Muscle of leg (tissue), 16 donors: ENCODE data around the gene FUBP1. TPM values are rescaled to one million over a fixed set of nuclear protein-coding genes. Genes with fewer than 3 reads are reported as not detected.
"Not testable (repeated sequence)": the region's sequence is repeated elsewhere in the genome, so short reads cannot be mapped to it uniquely, and the experiment has no call there.

Experiments
- DNase-seq: peaks from one replicate; pipeline ENCODE4 v3.0.0; 2013
- H3K27ac ChIP-seq: one replicate; pipeline ENCODE4 v1.5.1; 2013; ENCODE audit warnings: mild to moderate bottlenecking, low read length, control low read depth
- H3K27me3 ChIP-seq: one replicate; pipeline ENCODE4 v1.6.1; 2013; ENCODE audit warnings: low read length; ENCODE audit not compliant: control insufficient read depth, insufficient read depth
- H3K36me3 ChIP-seq: one replicate; pipeline ENCODE4 v1.6.1; 2013; ENCODE audit warnings: low read length; ENCODE audit not compliant: control insufficient read depth, insufficient read depth
- H3K4me1 ChIP-seq: one replicate; pipeline ENCODE4 v1.6.1; 2013; ENCODE audit warnings: low read length; ENCODE audit not compliant: control insufficient read depth, insufficient read depth
- H3K4me3 ChIP-seq: one replicate; pipeline ENCODE4 v1.5.1; 2013; ENCODE audit warnings: low read length, control low read depth
- H3K9me3 ChIP-seq: replicated peaks from 2 replicates; pipeline ENCODE4 v1.6.1; 2013; ENCODE audit warnings: low read depth, low read length; ENCODE audit not compliant: control insufficient read depth
- WGBS: methylation state at CpG from one replicate; pipeline ENCODE4 v1.1.5; 2013; ENCODE audit warnings: missing lambda C conversion rate; ENCODE audit not compliant: insufficient coverage; 5-methylcytosine and 5-hydroxymethylcytosine counted together
- long read RNA-seq, 11 donors: transcript quantifications; one replicate each; lab custom pipeline, GENCODE V29; 2026
- polyA plus RNA-seq, 8 donors: library from polyadenylated mRNA; unstranded; fragments of 120-200 nt; gene quantifications; one replicate each; pipeline versions ENCODE4 v1.2.1 to v1.2.3, GENCODE V29; 2013; ENCODE audit warnings: inconsistent platforms in 1 of 8, low replicate concordance in 1 of 8; ENCODE audit not compliant: insufficient read length in 8 of 8, insufficient read depth in 1 of 8
- total RNA-seq: library from RNA; stranded (reverse); fragments of 120-200 nt; gene quantifications from one replicate; pipeline ENCODE4 v1.2.4, GENCODE V29; 2013

The FUBP1 gene, protein sequence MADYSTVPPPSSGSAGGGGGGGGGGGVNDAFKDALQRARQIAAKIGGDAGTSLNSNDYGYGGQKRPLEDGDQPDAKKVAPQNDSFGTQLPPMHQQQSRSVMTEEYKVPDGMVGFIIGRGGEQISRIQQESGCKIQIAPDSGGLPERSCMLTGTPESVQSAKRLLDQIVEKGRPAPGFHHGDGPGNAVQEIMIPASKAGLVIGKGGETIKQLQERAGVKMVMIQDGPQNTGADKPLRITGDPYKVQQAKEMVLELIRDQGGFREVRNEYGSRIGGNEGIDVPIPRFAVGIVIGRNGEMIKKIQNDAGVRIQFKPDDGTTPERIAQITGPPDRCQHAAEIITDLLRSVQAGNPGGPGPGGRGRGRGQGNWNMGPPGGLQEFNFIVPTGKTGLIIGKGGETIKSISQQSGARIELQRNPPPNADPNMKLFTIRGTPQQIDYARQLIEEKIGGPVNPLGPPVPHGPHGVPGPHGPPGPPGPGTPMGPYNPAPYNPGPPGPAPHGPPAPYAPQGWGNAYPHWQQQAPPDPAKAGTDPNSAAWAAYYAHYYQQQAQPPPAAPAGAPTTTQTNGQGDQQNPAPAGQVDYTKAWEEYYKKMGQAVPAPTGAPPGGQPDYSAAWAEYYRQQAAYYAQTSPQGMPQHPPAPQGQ
- total RNA-seq (129 TPM), polyA plus RNA-seq (100 to 1,000 TPM; 138 to 191 (median 157) TPM)
- long read RNA-seq, donor 1, partial matches to known transcripts, result 0 of 10 reads
- long read RNA-seq, donor 1, other reads (novel, unspliced or antisense), result 6 of 10 reads
- long read RNA-seq, donor 2, result 0 reads
- long read RNA-seq, donor 3, partial matches to known transcripts, result 0 of 11 reads
- long read RNA-seq, donor 3, other reads (novel, unspliced or antisense), result 6 of 11 reads
- long read RNA-seq, donor 4, partial matches to known transcripts, result 0 of 4 reads
- long read RNA-seq, donor 4, other reads (novel, unspliced or antisense), result 0 of 4 reads
- long read RNA-seq, donor 5, transcript FUBP1-211 (3 exons, 2,156 nt), result major isoform, 7 of 52 reads
- long read RNA-seq, donor 5, partial matches to known transcripts, result 29 of 52 reads
- long read RNA-seq, donor 5, other reads (novel, unspliced or antisense), result 11 of 52 reads
- long read RNA-seq, donor 6, transcript FUBP1-203 (20 exons, 2,378 nt), result major isoform, 5 of 233 reads
- long read RNA-seq, donor 6, partial matches to known transcripts, result 191 of 233 reads
- long read RNA-seq, donor 6, other reads (novel, unspliced or antisense), result 29 of 233 reads
- long read RNA-seq, donor 7, partial matches to known transcripts, result 71 of 114 reads
- long read RNA-seq, donor 7, other reads (novel, unspliced or antisense), result 40 of 114 reads
- long read RNA-seq, donor 8, partial matches to known transcripts, result 78 of 115 reads
- long read RNA-seq, donor 8, other reads (novel, unspliced or antisense), result 34 of 115 reads
- long read RNA-seq, donor 9, partial matches to known transcripts, result 0 of 3 reads
- long read RNA-seq, donor 9, other reads (novel, unspliced or antisense), result 0 of 3 reads
- long read RNA-seq, donor 10, partial matches to known transcripts, result 42 of 51 reads
- long read RNA-seq, donor 10, other reads (novel, unspliced or antisense), result 0 of 51 reads
- long read RNA-seq, donor 11, partial matches to known transcripts, result 0 of 6 reads
- long read RNA-seq, donor 11, other reads (novel, unspliced or antisense), result 0 of 6 reads

DNA sequence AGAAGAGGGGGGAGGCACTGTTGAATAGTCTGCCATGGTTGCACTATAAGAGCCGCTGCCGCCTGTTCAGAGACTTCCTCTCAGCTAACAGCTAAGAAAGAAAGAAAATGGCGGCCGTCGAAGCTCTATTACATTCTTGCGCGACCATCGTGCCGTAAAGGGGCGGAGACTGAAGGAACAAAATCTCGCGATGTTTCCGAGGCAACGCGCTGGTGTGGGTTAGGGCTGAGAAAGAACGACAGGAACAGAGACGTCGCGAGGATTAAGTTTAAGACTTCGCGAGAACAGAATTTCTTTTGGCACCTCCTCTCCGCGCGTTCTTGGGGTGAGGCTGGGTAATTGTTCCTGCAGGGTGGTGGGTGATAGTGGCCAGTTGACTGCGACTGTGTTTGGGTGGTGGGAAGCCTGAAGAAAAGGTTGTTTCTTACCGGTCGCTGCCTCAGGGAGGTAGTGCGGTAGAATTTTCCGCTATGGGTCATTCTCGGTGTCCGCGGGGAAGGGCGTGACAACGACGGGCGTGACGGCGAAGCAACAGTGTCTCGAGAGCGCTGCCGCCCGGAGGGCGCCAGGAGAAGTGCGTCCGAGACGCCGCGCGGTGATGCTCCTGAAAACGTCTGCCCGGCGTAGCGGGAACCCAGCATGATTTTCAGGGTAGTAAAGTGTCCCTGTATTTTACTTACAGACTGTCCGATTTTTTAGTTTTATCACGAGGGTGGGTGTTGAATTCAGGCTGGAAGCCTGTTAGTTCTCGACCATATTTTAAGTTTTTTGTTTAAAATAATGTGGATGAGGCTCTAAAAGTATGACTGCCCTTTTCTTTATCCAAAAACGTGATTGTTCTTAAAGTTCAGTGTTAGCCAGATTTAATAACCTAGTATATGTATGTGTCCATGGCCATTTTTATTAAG is at the start of gene FUBP1:
TSS of gene FUBP1 (minus strand) at position 104 of the 908 bp plus-strand sequence. CDS start at position 36, 68 bp downstream.
- Histone ChIP-seq H3K4me1 (peaks cover 17% of the 10 kb centered on the region), H3K27me3 (no peaks in the 10 kb centered on the region), H3K27ac (peak within 1 kb of the TSS; percentile 100), H3K4me3 (peak within 1 kb of the TSS; percentile 99), H3K9me3 (no peaks in the 10 kb centered on the region), H3K36me3 (peaks cover 4% of the 10 kb centered on the region)
- DNase-seq, result peak; percentile 100
- WGBS, result under 1% methylated on average over 55 of the region's 57 CpGs

DNA sequence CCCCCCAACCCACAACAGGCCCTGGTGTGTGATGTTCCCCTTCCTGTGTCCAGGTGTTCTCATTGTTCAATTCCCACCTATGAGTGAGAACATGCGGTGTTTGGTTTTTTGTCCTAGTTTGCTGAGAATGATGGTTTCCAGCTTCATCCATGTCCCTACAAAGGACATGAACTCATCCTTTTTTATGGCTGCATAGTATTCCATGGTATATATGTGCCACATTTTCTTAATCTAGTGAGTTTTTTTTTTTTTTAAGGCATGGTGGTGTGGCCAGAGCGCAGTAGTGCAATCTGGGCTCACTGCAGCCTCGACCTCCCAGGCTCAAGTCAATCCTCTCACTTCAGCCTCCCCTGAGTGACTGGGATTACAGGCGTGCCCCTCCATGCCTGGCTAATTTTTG is 42.3 kb upstream of the FUBP1 start:
- not testable (repeated sequence) for H3K4me3 ChIP-seq, H3K9me3 ChIP-seq, H3K27ac ChIP-seq, H3K27me3 ChIP-seq, H3K36me3 ChIP-seq, H3K4me1 ChIP-seq, DNase-seq
- WGBS, result no CpG with 5 or more reads among the region's 4 CpGs

DNA sequence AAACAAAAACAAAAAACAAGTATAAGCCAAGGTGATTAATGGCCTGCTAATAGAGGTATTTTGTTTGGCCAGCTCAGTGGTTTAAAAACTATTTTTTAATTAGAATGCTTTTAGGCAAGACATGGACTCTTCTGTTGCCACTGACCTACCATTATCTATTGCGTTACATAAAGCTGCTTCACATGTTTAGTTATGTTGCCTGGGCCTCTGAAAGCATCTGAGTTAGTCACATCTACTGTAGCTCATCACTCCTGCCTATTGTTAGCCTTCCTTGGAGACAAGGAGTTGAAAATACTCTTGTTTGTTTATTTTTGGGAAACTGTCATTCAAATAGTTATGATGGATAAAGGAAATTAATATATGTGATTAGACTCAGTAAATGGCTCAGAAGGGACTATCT is 40.2 kb upstream of the FUBP1 start:
- Histone ChIP-seq H3K27ac (no peak overlapping the region), H3K4me1 (no peaks in the 10 kb centered on the region), H3K27me3 (no peaks in the 10 kb centered on the region), H3K9me3 (no peaks in the 10 kb centered on the region), H3K36me3 (peaks cover 14% of the 10 kb centered on the region), H3K4me3 (no peak overlapping the region)
- DNase-seq, result no peak
- no CpG with 5 or more reads among the region's 1 CpG for WGBS

DNA sequence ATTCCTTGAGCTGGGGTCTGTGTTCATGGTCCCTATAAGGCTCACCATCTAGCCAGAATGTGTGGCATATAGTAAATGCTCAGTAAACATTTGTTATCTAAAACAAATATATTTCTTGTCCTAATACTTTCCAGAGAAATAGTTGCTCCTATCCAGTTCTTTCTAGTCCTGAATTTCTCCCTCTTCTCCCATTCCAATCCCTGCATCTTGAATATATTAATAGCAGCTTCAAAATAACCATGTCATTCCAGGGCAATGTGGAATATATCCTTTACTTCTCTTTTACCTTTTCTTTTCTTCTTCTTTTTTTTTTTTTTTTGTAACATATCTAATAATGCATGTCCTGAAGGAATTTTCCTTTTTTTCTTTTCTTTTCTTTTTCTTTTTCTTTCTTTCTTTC is 36.3 kb upstream of the FUBP1 start:
- Histone ChIP-seq H3K9me3 (no peaks in the 10 kb centered on the region), H3K4me3 (no peak overlapping the region), H3K4me1 (no peaks in the 10 kb centered on the region), H3K27ac (no peak overlapping the region), H3K36me3 (peaks cover 18% of the 10 kb centered on the region), H3K27me3 (no peaks in the 10 kb centered on the region)
- no peak for DNase-seq

DNA sequence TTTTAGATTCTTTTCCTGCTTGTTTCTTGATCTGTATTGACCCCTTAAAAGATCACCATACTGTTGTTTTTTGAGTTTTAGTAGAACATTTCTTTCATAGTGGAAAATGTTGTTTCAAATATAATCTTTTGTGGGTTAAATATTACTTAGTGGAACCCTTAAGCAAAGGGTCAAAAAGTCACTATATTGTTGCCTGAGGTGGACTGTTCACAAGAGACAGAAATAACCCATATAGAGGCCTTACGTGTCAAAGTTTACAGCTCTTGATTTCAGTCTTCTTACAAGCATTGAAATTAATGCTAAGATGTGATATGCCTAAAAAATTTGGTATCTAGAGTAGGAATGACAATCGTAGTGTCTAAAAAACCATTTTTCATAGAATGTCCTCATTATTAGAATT is 32.2 kb upstream of the FUBP1 start:
- WGBS, result no CpG with 5 or more reads among the region's 2 CpGs
- Histone ChIP-seq H3K4me1 (peaks cover 8% of the 10 kb centered on the region), H3K4me3 (no peak overlapping the region)

DNA sequence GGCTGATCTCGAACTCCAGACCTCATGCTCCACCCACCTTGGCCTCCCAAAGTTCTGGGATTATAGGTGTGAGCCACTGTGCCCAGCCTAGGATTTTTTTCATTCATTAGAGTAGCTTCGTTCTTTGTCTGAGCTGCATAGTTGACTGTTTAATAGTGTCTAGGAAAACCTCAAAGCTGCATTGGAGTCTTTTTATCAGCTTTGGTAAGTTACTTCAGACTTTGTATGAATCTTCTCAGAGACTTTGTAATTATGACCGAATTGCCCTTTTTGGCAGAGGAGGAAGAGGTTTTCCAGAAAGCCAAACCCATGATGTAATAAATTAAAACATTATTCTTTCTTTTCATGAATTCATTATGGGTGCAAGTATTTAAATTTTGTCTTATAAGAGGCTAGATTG is 31.0 kb upstream of the FUBP1 start:
- Histone ChIP-seq H3K27ac (no peak overlapping the region), H3K4me3 (no peak overlapping the region), H3K36me3 (peaks cover 11% of the 10 kb centered on the region), H3K9me3 (no peaks in the 10 kb centered on the region), H3K27me3 (no peaks in the 10 kb centered on the region), H3K4me1 (peaks cover 8% of the 10 kb centered on the region)
- no CpG with 5 or more reads among the region's 3 CpGs for WGBS
- no peak for DNase-seq

More for the DNA sequence above, 32.2 kb upstream of the FUBP1 start:
- DNase-seq, result no peak
- Histone ChIP-seq H3K27ac (no peak overlapping the region), H3K27me3 (no peaks in the 10 kb centered on the region), H3K36me3 (peaks cover 13% of the 10 kb centered on the region), H3K9me3 (no peaks in the 10 kb centered on the region)

DNA sequence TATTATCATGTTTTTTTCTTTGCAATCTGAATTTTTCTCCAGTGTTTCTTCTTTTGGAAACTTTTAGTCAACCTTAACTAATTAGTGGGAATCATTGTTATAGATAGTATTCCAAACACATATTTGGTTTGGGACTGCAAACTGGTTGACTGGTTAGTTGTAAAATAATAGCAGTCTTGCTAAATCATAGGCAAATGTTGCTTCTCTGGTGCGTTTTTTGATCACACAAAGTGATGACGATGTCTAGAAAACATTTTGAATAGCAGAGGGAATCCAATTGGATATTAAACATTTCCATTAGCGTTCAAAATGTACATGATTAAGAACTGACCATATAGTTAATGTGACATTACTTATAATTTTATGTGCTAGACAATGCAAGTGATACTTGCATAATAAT is 30.4 kb upstream of the FUBP1 start:
- Histone ChIP-seq H3K9me3 (no peaks in the 10 kb centered on the region), H3K4me1 (peaks cover 8% of the 10 kb centered on the region), H3K27me3 (no peaks in the 10 kb centered on the region), H3K36me3 (peaks cover 5% of the 10 kb centered on the region), H3K27ac (no peak overlapping the region), H3K4me3 (no peak overlapping the region)
- no peak for DNase-seq
- whole genome bisulfite sequencing, result no CpG with 5 or more reads among the region's 3 CpGs

DNA sequence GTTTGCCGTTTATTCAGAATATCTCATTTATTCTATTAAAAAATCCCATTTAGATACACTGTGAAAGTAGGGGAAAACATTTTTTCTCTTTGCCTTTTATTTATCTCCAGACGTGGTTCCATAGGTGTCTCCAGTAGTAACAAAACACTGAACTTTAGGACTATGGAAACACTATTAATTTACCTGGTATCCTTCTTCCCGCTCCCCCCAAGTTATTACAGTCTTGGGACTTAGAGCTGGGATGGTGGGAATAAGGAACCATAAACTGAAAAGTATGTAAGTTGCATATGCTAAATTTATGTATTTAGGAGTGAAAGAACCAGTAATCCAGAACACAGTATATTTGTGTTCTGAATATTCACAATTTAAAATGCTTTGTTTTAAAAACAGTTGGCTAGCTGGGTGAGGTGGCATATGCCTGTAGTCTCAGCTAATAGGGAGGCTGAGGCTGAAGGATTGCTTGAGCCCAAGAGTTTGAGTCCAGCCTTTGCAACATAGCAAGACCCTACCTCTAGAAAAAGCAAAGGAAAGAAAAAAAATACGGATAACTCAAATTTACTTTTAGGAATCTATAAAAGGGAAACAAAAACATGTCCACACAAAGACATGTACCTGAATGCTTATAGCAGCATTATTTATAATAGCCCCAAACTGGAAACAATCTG is 28.9 kb upstream of the FUBP1 start:
- DNase-seq, result no peak
- Histone ChIP-seq H3K4me3 (peak overlapping the region; percentile 12), H3K9me3 (no peaks in the 10 kb centered on the region), H3K27me3 (no peaks in the 10 kb centered on the region), H3K36me3 (no peaks in the 10 kb centered on the region), H3K27ac (no peak overlapping the region), H3K4me1 (peaks cover 8% of the 10 kb centered on the region)
- no CpG with 5 or more reads among the region's 4 CpGs for WGBS
